Lower leg skin (tissue), 3 donors: ENCODE results near the gene IL1RAPL1.

Experiments used
- CTCF ChIP-seq, 3 donors: fragments of 450-650 bp; IDR thresholded peaks; one replicate each; pipeline ENCODE4 v1.5.1; 2016; ENCODE audit warnings: antibody characterized with exemption in 3 of 3, mild to moderate bottlenecking in 3 of 3, moderate library complexity in 2 of 3
- POLR2A ChIP-seq, 2 donors: fragments of 450-650 bp; IDR thresholded peaks; one replicate each; pipeline ENCODE4 v1.6.1; 2016 to 2017; ENCODE audit warnings: antibody characterized with exemption in 2 of 2, mild to moderate bottlenecking in 1 of 2, moderate library complexity in 1 of 2

DNA sequence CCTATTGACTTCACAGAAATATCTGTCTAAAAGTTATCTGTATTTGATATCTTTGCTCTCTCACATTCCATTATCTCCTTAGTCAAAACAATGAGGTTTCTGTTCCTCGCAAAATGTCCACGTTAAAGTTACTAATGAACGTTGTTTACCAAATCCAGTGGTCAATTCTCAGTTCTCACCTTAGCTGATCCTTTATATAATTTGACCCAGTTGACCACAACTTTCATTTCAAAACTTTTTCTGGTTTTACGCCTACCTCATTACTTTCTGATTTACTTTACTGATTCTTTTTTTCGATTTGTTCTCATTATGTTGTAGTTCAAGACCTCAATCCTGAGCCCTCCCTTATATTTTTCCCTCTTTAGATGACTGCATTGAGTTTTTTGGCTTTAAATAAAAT, 186.6 kb downstream of the IL1RAPL1 start:
- TF ChIP-seq CTCF (IDR thresholded peaks at IDR 0.05), result no peak
- TF ChIP-seq POLR2A (IDR thresholded peaks at IDR 0.05), result no peak
